Tibial nerve (tissue), 3 donors: ENCODE results near the gene TAS1R1.

Experiments used
- POLR2A ChIP-seq, 2 donors: fragments of 450-650 bp; IDR thresholded peaks; one replicate each; pipeline ENCODE4 v1.6.1; 2017; ENCODE audit warnings: antibody characterized with exemption in 2 of 2, mild to moderate bottlenecking in 2 of 2, moderate library complexity in 2 of 2
- TF ChIP-seq, protein P1 (sequence below), 5 experiments: fragments of 200-600 bp in 3 of 5; fragments of 450-650 bp in 2 of 5; sonication (generic) in 3 of 5; IDR thresholded peaks; one replicate each; pipeline ENCODE4 v1.5.1; 2016 to 2019; ENCODE audit warnings: antibody characterized with exemption in 5 of 5, mild to moderate bottlenecking in 3 of 5, moderate library complexity in 2 of 5

DNA sequence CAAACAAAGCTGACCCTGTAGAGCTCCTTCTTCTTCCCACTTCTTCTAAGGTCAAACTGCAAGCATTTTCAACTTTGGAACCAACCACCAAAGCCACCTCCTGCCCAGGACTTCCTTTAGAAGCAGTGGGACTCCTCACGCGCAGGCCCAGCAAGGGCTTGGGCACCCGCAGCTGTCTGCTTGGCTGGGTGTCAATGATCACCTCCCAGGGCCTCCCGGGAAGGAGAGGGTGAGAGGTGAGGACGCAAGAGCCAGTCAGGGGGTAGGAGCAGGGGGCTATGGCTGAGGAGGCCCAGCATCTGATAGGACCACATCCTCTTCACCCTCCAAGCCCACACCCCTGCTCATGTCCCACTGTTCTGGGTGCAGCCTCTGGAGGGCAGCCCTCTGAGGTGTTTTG is 37.3 kb downstream of the TAS1R1 start:
- TF ChIP-seq, protein P1, sequence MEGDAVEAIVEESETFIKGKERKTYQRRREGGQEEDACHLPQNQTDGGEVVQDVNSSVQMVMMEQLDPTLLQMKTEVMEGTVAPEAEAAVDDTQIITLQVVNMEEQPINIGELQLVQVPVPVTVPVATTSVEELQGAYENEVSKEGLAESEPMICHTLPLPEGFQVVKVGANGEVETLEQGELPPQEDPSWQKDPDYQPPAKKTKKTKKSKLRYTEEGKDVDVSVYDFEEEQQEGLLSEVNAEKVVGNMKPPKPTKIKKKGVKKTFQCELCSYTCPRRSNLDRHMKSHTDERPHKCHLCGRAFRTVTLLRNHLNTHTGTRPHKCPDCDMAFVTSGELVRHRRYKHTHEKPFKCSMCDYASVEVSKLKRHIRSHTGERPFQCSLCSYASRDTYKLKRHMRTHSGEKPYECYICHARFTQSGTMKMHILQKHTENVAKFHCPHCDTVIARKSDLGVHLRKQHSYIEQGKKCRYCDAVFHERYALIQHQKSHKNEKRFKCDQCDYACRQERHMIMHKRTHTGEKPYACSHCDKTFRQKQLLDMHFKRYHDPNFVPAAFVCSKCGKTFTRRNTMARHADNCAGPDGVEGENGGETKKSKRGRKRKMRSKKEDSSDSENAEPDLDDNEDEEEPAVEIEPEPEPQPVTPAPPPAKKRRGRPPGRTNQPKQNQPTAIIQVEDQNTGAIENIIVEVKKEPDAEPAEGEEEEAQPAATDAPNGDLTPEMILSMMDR (IDR thresholded peaks at IDR 0.05), result no peak
- TF ChIP-seq POLR2A (IDR thresholded peaks at IDR 0.05), result no peak
